Adipocyte (in vitro differentiated cells): ENCODE measurements around the gene HMGN4.

Source experiments
- DNase-seq: peaks from one replicate; pipeline ENCODE4 v3.0.0-alpha.2; 2015; ENCODE audit warnings: low read depth
- H3K27me3 ChIP-seq: replicated peaks from 2 replicates; pipeline ENCODE4 v1.7.0; 2013; ENCODE audit warnings: mild to moderate bottlenecking, low read length, moderate library complexity; ENCODE audit not compliant: control insufficient read depth, insufficient read depth
- H3K36me3 ChIP-seq: 2 replicates; pipeline ENCODE4 v1.7.0; 2013; ENCODE audit warnings: low read length, mild to moderate bottlenecking, moderate library complexity; ENCODE audit not compliant: control insufficient read depth, insufficient read depth, severe bottlenecking
- H3K4me1 ChIP-seq: 2 replicates; pipeline ENCODE4 v1.7.0; 2013; ENCODE audit warnings: mild to moderate bottlenecking, low read length, moderate library complexity; ENCODE audit not compliant: control insufficient read depth, insufficient read depth
- H3K4me3 ChIP-seq: 2 replicates; pipeline ENCODE4 v1.7.0; 2013; ENCODE audit warnings: mild to moderate bottlenecking, low read length, moderate library complexity
- H3K9ac ChIP-seq: 2 replicates; pipeline ENCODE4 v1.7.0; 2013; ENCODE audit warnings: mild to moderate bottlenecking, low read length, moderate library complexity
- H3K9me3 ChIP-seq: 2 replicates; pipeline ENCODE4 v1.7.0; 2013; ENCODE audit warnings: mild to moderate bottlenecking, low read length, moderate library complexity; ENCODE audit not compliant: control insufficient read depth

Gene HMGN4

DNA sequence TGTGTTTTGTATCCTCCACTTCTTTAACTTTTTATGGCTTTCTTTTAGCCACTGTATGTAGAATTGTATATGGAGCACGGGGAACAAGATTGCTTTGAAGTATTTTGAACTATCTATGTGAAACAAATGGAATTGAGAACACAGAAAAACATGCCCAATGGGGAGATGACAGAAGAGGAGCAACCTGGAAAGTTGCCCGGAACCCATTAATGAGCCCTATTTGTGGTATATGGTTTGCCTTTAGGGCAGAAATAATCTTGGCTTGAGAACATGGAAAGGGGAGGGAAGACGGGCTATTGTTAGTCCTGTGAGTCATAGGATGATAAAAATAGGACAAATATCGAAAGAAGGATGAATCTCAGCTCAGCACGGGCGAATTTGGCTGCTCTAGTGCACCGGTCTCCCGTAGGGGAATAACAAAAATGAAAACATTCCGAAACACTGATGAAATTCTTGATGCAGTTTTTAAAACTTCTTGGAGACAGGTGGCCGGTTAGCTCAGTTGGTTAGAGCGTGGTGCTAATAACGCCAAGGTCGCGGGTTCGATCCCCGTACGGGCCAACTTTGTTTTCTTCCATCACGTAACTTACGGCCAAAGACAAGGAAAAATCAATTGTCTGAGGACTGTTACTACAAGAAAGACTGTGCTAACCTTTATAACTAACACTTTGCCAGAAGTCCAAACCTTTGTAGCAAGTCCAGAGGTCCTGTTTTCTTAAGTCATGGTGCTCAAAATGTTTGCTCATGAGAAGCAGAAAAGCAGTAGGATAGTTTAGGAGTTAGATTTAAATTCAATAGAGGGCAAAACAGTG, 15.7 kb downstream of the HMGN4 start:
- H3K4me3 ChIP-seq = peak overlapping the region; percentile 83
- no peaks in the 10 kb centered on the region for H3K9me3 ChIP-seq
- DNase-seq = peak; percentile 90
- peaks cover 16% of the 10 kb centered on the region for H3K4me1 ChIP-seq
- no peaks in the 10 kb centered on the region for H3K36me3 ChIP-seq
- peak overlapping the region; percentile 77 for H3K9ac ChIP-seq
- no peaks in the 10 kb centered on the region for H3K27me3 ChIP-seq

DNA sequence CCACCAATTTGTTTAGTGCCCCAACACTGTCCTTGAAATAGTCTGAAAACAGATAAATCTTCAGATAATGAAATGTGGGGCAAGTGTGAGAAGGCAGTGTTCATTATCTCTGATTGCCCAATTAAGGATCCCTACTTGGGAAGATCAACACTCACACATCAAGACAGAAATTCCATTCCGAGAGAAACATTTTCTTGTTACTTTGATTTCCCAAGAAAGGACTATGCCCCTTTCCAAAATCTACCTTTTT, 16.2 kb downstream of the HMGN4 start:
- Histone ChIP-seq H3K9ac (peak overlapping the region; percentile 65), H3K4me3 (peak overlapping the region; percentile 82), H3K27me3 (no peaks in the 10 kb centered on the region), H3K9me3 (no peaks in the 10 kb centered on the region), H3K4me1 (peaks cover 16% of the 10 kb centered on the region), H3K36me3 (no peaks in the 10 kb centered on the region)
- DNase-seq = no peak

DNA sequence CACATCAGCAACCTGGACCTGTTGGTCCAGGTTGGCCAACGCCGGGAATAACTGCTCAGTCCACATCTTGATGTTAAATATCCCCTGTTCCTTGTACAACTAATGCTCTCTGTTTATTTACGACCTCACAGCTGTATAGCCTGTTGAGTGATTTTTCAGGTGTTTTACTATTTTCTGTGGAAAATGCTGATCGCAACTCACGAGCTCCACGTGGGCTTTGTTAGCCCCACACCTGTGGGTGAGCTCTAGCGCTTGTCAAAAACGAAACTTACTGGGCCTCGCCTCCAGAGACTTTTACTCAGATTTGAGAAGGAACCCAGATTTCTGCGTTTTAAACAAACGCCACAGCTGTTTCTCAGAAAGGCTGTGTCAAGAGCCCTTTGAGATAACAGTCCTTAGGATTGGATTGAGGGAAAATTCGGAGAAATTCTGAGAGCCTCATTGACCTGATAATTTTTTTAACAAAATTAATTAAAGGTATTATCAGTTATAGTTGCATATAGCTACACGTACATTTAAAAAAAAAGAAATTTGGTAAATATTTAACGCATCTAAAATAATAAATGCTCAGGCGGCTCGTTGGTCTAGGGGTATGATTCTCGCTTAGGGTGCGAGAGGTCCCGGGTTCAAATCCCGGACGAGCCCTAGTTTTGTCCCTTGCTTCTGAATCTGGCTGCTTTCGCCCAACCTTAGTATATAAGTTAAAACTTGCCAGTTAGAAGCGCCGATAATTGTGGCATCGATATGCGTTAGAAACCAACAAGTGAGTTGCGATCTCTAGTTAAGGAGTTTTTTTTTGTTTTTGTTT, 16.7 kb downstream of the HMGN4 start:
- Histone ChIP-seq H3K36me3 (no peaks in the 10 kb centered on the region), H3K27me3 (no peaks in the 10 kb centered on the region), H3K9me3 (no peaks in the 10 kb centered on the region), H3K4me1 (peaks cover 16% of the 10 kb centered on the region), H3K9ac (peak overlapping the region; percentile 65), H3K4me3 (peak overlapping the region; percentile 82)
- DNase-seq = peak; percentile 75

DNA sequence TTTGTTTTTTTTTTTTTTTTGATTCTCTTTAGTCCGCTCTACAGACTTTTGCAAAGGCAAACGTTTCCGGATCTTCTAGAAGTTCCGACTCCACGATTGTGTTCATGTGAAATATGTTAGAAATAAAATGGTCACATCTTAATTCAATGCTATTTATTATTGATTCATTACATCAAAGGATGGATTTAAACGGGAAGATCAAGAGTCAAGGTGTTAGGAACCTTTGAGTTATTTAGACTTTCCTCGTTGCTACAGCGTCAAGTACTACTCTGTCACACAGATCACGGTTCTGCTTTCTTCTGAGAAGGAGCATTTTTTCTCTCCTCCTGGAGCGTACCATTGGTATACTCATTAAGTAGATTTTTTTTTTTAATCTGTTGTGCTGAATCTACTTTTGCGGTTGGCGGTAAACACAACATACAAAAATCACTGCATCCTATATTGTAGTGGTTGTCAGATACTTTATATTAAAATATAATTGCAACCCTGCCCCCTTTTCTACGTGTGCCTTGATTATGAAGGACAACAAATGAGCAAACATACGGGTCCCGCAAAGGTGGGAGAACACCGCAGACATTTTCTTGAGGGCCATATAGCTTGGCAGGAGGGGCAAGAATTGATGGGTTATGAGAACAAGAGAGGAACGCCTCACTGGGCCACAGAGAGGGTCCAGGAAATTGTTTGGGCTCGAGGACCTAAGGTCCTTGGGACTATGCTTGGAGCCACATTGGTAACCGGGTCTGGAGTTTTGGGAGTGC, 17.5 kb downstream of the HMGN4 start:
- DNase-seq = peak; percentile 38

DNA sequence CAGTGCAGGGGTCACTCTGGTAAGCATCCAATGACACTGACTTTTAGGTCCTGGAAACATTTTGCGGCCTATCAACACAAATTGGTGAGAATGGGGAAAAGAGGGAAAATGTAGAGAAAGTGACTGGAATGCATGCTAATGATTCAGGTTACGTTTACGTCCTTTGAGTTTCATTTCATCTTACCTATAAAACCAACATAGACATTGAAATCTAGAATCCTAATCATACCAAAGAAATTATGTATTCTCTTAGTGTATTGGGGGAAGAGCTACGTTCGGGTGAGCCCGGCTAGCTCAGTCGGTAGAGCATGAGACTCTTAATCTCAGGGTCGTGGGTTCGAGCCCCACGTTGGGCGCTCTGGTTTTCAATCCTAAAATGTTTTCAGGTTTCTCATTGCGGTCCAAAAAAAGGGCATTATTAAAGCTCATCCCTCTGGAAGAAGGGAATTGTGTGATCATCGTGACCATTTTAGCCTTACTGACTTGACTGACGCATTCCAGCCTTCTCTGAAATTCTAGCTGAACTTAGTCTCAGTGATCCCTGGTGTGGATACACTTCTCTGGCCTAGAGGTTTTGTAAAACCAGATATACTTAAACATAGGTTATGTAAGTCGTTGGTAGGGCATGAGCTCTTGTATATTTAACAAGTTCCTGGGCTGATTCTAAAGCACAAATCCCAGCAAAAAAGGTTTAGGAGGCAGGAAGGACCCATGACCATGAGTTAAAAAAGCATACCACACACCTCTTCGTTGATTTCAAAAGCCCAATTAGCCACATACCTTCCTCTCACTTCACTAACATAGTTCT, 18.3 kb downstream of the HMGN4 start:
- no peaks in the 10 kb centered on the region for H3K36me3 ChIP-seq
- no peak overlapping the region for H3K9ac ChIP-seq
- no peaks in the 10 kb centered on the region for H3K9me3 ChIP-seq
- H3K4me1 ChIP-seq = peaks cover 16% of the 10 kb centered on the region
- peak; percentile 86 for DNase-seq
- H3K4me3 ChIP-seq = peak overlapping the region; percentile 74
- H3K27me3 ChIP-seq = no peaks in the 10 kb centered on the region

More for the DNA sequence above, 17.5 kb downstream of the HMGN4 start:
- peak overlapping the region; percentile 74 for H3K4me3 ChIP-seq
- peaks cover 16% of the 10 kb centered on the region for H3K4me1 ChIP-seq
- H3K27me3 ChIP-seq = no peaks in the 10 kb centered on the region
- no peaks in the 10 kb centered on the region for H3K36me3 ChIP-seq
- H3K9ac ChIP-seq = no peak overlapping the region
- H3K9me3 ChIP-seq = no peaks in the 10 kb centered on the region

GRCh38 chr6:26561533-26562466, 23.6 kb downstream of the HMGN4 start:
- Histone ChIP-seq H3K36me3 (no peaks in the 10 kb centered on the region), H3K9ac (no peak overlapping the region), H3K4me1 (no peaks in the 10 kb centered on the region), H3K27me3 (no peaks in the 10 kb centered on the region), H3K4me3 (no peak overlapping the region), H3K9me3 (no peaks in the 10 kb centered on the region)
- DNase-seq = no peak

DNA sequence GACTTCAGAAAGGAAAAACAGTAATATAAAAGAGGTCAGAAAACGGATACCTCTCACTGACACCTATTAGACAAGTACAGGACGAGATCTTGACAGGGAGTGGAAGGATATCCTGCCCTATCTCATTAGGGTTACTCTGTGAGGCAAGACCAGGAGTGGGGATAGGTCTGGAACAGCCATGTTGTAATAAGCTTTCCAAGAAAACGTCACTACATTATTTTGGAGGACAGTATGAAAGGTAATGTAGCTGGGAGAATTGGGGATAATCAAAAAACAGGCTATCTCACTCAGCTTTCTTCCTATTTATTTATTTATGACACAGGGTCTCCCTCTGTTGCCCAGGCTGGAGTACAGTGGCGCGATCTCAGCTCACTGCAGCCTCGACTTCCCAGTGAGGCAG, 25.3 kb downstream of the HMGN4 start:
- Histone ChIP-seq H3K4me1 (no peaks in the 10 kb centered on the region), H3K9me3 (no peaks in the 10 kb centered on the region), H3K27me3 (no peaks in the 10 kb centered on the region), H3K36me3 (no peaks in the 10 kb centered on the region), H3K4me3 (no peak overlapping the region), H3K9ac (no peak overlapping the region)
- DNase-seq = no peak

- Histone ChIP-seq H3K4me1 (peaks cover 3% of the 10 kb centered on the region), H3K27me3 (no peaks in the 10 kb centered on the region), H3K36me3 (no peaks in the 10 kb centered on the region), H3K9ac (peak overlapping the region; percentile 67), H3K9me3 (no peaks in the 10 kb centered on the region), H3K4me3 (peak overlapping the region; percentile 91)
- peak; percentile 92 for DNase-seq
Measured at GRCh38 chr6:26568601-26569432, 30.7 kb downstream of the HMGN4 start.

- Histone ChIP-seq H3K27me3 (no peaks in the 10 kb centered on the region), H3K4me3 (peak overlapping the region; percentile 91), H3K4me1 (peaks cover 3% of the 10 kb centered on the region), H3K9ac (peak overlapping the region; percentile 58), H3K9me3 (no peaks in the 10 kb centered on the region), H3K36me3 (no peaks in the 10 kb centered on the region)
- DNase-seq = no peak
Measured at GRCh38 chr6:26569433-26569764, 31.2 kb downstream of the HMGN4 start.
